CD4-positive, CD25-positive, alpha-beta regulatory T cell (primary cell): ENCODE measurements around the gene BAHCC1. TPM values are rescaled to one million over a fixed set of nuclear protein-coding genes. Genes with fewer than 3 reads are reported as not detected.
A peak's percentile ranks its signal among the peaks of the same experiment; 100 is the strongest.

Source experiments
- ATAC-seq, 2 donors: fragments of 150-1000 bp; cut with Tn5 transposase; one replicate each; pipeline ENCODE4 v1.10.0; 2021; ENCODE audit warnings: low read depth in 2 of 2, moderate number of reproducible peaks in 2 of 2, moderate library complexity in 1 of 2
- DNase-seq, 3 donors: peaks; one replicate each; pipeline versions ENCODE4 v3.0.0 to v3.0.0-alpha.2; 2012 to 2022; ENCODE audit warnings: mixed read lengths in 1 of 3
- H3K27ac ChIP-seq: one replicate; pipeline ENCODE4 v1.7.0; 2013; ENCODE audit warnings: mild to moderate bottlenecking, low read length; ENCODE audit not compliant: insufficient read depth, poor library complexity, severe bottlenecking
- H3K27me3 ChIP-seq: one replicate; pipeline ENCODE4 v1.7.0; 2013; ENCODE audit warnings: low read length; ENCODE audit not compliant: control insufficient read depth, insufficient read depth
- H3K36me3 ChIP-seq: one replicate; pipeline ENCODE4 v1.7.0; 2013; ENCODE audit warnings: mild to moderate bottlenecking, low read length, moderate library complexity; ENCODE audit not compliant: control insufficient read depth, insufficient read depth
- H3K4me1 ChIP-seq: 2 replicates; pipeline ENCODE4 v1.7.0; 2013; ENCODE audit warnings: mild to moderate bottlenecking, low read length; ENCODE audit not compliant: insufficient read depth, control insufficient read depth, poor library complexity, severe bottlenecking
- H3K4me3 ChIP-seq: one replicate; pipeline ENCODE4 v1.7.0; 2013; ENCODE audit warnings: low read depth, mild to moderate bottlenecking, low read length, moderate library complexity
- H3K9me3 ChIP-seq, 2 experiments: 1 replicate in 1 of 2; 2 replicates in 1 of 2; pipeline ENCODE4 v1.7.0; 2013; ENCODE audit warnings: low read length in 2 of 2, mild to moderate bottlenecking in 1 of 2, moderate library complexity in 1 of 2; ENCODE audit not compliant: control insufficient read depth in 2 of 2
- H3K27ac Mint-ChIP-seq, 3 donors: one replicate each; pipeline ENCODE4 v1.8.0; 2020 to 2022; ENCODE audit warnings: mild to moderate bottlenecking in 3 of 3, mixed read lengths in 3 of 3, moderate library complexity in 2 of 3
- H3K27me3 Mint-ChIP-seq: one replicate; pipeline ENCODE4 v1.8.0; 2022; ENCODE audit warnings: mild to moderate bottlenecking, mixed read lengths
- H3K36me3 Mint-ChIP-seq: one replicate; pipeline ENCODE4 v1.8.0; 2020; ENCODE audit warnings: mixed read lengths
- H3K4me1 Mint-ChIP-seq, 4 donors: one replicate each; pipeline ENCODE4 v1.8.0; 2020 to 2022; ENCODE audit warnings: mixed read lengths in 4 of 4, mild to moderate bottlenecking in 1 of 4
- H3K4me3 Mint-ChIP-seq, 4 donors: one replicate each; pipeline ENCODE4 v1.8.0; 2020 to 2022; ENCODE audit warnings: mild to moderate bottlenecking in 4 of 4, mixed read lengths in 4 of 4, moderate library complexity in 3 of 4
- H3K9me3 Mint-ChIP-seq, 7 donors: one replicate each; pipeline ENCODE4 v1.8.0; 2020 to 2022; ENCODE audit warnings: mixed read lengths in 7 of 7, mild to moderate bottlenecking in 3 of 7, moderate library complexity in 2 of 7
- polyA plus RNA-seq, 4 donors: library from polyadenylated mRNA; unstranded; fragments of 300-500 nt; fragmentation: Illumina TruSeq; gene quantifications; one replicate each; pipeline ENCODE4 v1.2.3, GENCODE V29; 2021
- total RNA-seq: library from RNA; stranded (reverse); gene quantifications from one replicate; pipeline ENCODE4 v1.2.3, GENCODE V29; 2022

The BAHCC1 gene
- total and polyA plus RNA-seq, 5 donors from 2014 or later, result 0.54 TPM; not detected in 4

- H3K4me3 ChIP-seq, result no peak overlapping the region
- Mint-ChIP-seq H3K9me3 (peaks cover 0 to 2% (median 0%) of the 10 kb centered on the region in 7 donors), H3K4me3 (no peak overlapping the region), H3K36me3 (no peaks in the 10 kb centered on the region), H3K27me3 (peaks cover 52% of the 10 kb centered on the region), H3K4me1 (peaks cover 4 to 17% (median 9%) of the 10 kb centered on the region in 4 donors), H3K27ac (no peak overlapping the region)
- no peak overlapping the region for H3K27ac ChIP-seq
- ATAC-seq (no peak), DNase-seq (no peak)
- H3K27me3 ChIP-seq, result no peaks in the 10 kb centered on the region
- H3K9me3 ChIP-seq, result no peaks in the 10 kb centered on the region
- H3K4me1 ChIP-seq, result peaks cover 15% of the 10 kb centered on the region
- no peaks in the 10 kb centered on the region for H3K36me3 ChIP-seq
These were observed 30.7 kb upstream of the BAHCC1 start for GRCh38 chr17:81364278-81365147.

DNA sequence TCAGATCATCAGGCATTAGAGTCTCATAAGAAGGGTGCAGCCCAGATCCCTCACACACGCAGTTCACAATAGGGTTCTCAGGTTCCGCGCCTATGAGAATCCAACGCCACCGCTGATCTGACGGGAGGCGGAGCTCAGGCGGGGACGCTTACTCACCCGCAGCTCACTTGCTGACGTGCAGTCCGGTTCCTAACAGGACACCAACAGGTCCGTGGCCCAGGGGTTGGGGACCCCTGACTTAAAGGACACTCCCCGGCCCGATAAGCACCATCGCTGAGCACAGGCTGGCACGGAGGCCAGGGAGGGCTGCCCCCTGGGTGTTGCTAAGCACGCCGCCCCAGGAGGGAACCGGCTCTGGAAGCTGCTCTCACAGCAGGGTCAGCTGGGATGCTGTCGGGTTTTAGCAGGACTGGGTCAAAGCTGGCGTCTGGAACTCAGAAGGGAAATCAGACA, 30.1 kb upstream of the BAHCC1 start:
- Histone ChIP-seq H3K4me3 (no peak overlapping the region), H3K36me3 (no peaks in the 10 kb centered on the region), H3K4me1 (peaks cover 15% of the 10 kb centered on the region), H3K27ac (no peak overlapping the region), H3K9me3 (no peaks in the 10 kb centered on the region), H3K27me3 (no peaks in the 10 kb centered on the region)
- no peak for DNase-seq
- Mint-ChIP-seq H3K27me3 (peaks cover 49% of the 10 kb centered on the region), H3K4me3 (peak overlapping the region in 2 of 4 donors; percentile 67 to 69), H3K9me3 (peaks cover 0 to 2% (median 0%) of the 10 kb centered on the region in 7 donors), H3K27ac (no peak overlapping the region), H3K4me1 (peaks cover 4 to 17% (median 9%) of the 10 kb centered on the region in 4 donors), H3K36me3 (no peaks in the 10 kb centered on the region)
- peak in 1 of 2 donors; percentile 45 for ATAC-seq

GRCh38 chr17:81365601-81366585, 29.4 kb upstream of the BAHCC1 start:
- H3K4me1 Mint-ChIP-seq, result peaks cover 4 to 17% (median 9%) of the 10 kb centered on the region in 4 donors
- H3K27me3 Mint-ChIP-seq, result peaks cover 48% of the 10 kb centered on the region
- peak overlapping the region in 1 of 3 donors; percentile 42 for H3K27ac Mint-ChIP-seq
- peak in 1 of 3 donors; percentile 41 for DNase-seq
- H3K4me1 ChIP-seq, result peaks cover 15% of the 10 kb centered on the region
- H3K9me3 ChIP-seq, result no peaks in the 10 kb centered on the region
- H3K36me3 ChIP-seq, result no peaks in the 10 kb centered on the region
- no peak overlapping the region for H3K27ac ChIP-seq
- no peaks in the 10 kb centered on the region for H3K36me3 Mint-ChIP-seq
- no peak overlapping the region for H3K4me3 ChIP-seq
- ATAC-seq, result peak; percentile 46 to 77
- H3K4me3 Mint-ChIP-seq, result peak overlapping the region in 3 of 4 donors; percentile 3 to 69 (median 67)
- H3K9me3 Mint-ChIP-seq, result peaks cover 0 to 2% (median 0%) of the 10 kb centered on the region in 7 donors
- no peaks in the 10 kb centered on the region for H3K27me3 ChIP-seq

- ATAC-seq (no peak), DNase-seq (no peak)
- Mint-ChIP-seq H3K36me3 (no peaks in the 10 kb centered on the region), H3K27me3 (peaks cover 48% of the 10 kb centered on the region), H3K9me3 (peaks cover 0 to 2% (median 0%) of the 10 kb centered on the region in 7 donors), H3K4me3 (no peak overlapping the region), H3K27ac (no peak overlapping the region), H3K4me1 (peaks cover 4 to 17% (median 9%) of the 10 kb centered on the region in 4 donors)
- H3K9me3 ChIP-seq, result no peaks in the 10 kb centered on the region
- peaks cover 15% of the 10 kb centered on the region for H3K4me1 ChIP-seq
- H3K36me3 ChIP-seq, result no peaks in the 10 kb centered on the region
- no peak overlapping the region for H3K4me3 ChIP-seq
- H3K27ac ChIP-seq, result no peak overlapping the region
- H3K27me3 ChIP-seq, result no peaks in the 10 kb centered on the region
These were observed 28.6 kb upstream of the BAHCC1 start for GRCh38 chr17:81366648-81367047.

DNA sequence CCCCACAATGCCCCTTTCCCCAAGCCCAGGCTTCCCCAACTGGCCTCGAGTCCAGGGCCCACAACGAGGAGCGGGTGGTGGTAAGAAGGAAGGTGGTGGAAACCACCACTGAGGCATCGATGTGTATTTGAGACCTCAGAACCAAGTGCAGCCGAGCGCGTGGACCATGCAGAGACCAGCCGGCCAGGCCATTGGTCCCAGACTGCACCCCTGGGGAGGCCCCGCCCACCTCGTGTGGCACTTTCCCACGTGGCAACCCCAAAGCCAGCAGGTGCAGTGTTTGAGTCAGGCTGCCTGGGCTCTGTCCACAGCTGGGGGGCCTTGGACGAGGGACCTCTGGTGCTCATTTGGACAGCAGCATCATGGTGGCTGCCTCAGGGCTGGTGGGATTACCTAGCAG, 28.1 kb upstream of the BAHCC1 start:
- H3K36me3 Mint-ChIP-seq, result no peaks in the 10 kb centered on the region
- H3K27ac ChIP-seq, result no peak overlapping the region
- peaks cover 4 to 17% (median 9%) of the 10 kb centered on the region in 4 donors for H3K4me1 Mint-ChIP-seq
- H3K4me1 ChIP-seq, result peaks cover 15% of the 10 kb centered on the region
- H3K27me3 ChIP-seq, result no peaks in the 10 kb centered on the region
- H3K36me3 ChIP-seq, result no peaks in the 10 kb centered on the region
- peaks cover 0 to 1% (median 0%) of the 10 kb centered on the region in 7 donors for H3K9me3 Mint-ChIP-seq
- DNase-seq (no peak), ATAC-seq (no peak)
- peaks cover 46% of the 10 kb centered on the region for H3K27me3 Mint-ChIP-seq
- no peaks in the 10 kb centered on the region for H3K9me3 ChIP-seq
- H3K4me3 Mint-ChIP-seq, result no peak overlapping the region
- H3K27ac Mint-ChIP-seq, result no peak overlapping the region
- no peak overlapping the region for H3K4me3 ChIP-seq

DNA sequence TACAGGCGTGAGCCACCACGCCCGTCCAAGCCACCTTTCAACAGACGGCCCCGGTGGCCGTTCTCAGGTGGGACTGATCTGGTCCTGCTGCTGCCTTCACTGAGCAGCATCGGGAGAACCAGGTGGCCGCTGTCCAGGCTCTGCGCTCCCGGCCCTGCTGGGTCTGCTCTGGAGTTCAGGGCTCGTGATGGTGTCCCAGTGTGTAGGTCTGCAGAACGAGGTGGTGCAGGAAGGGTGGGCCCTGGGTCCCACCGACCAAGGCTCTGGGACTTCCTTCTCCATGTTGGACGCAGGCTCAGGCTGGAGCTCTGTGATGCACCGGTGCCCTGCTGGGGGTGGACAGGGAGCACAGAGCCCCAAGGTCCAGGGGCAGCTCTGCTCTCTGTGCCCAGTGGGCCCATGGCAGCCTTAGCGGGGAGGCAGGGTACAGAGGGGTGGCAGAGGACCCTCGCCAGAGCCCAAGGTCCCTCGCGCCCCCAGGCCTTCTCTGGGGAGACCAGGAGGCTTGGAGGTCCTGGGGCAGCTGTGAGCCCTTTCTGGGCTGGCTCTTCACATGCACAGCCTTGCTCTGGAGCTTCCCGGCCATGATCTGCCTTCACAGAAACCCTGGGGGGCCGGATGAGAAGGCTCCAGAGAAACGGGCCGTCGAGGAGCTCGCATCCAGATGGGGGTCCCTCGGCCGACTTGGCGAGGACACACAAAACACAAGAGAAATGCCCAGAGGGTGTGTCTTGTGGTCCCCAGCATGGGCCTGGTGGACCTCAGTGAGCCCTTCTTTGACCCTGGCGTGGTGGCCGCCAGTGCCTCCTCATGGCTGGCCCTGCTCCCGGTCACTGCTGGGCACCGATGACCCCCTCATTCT, 26.9 kb upstream of the BAHCC1 start:
- ATAC-seq (no peak), DNase-seq (no peak)
- no peaks in the 10 kb centered on the region for H3K27me3 ChIP-seq
- H3K9me3 ChIP-seq, result no peaks in the 10 kb centered on the region
- H3K27ac Mint-ChIP-seq, result no peak overlapping the region
- H3K4me3 ChIP-seq, result no peak overlapping the region
- no peaks in the 10 kb centered on the region for H3K36me3 ChIP-seq
- H3K27me3 Mint-ChIP-seq, result peaks cover 34% of the 10 kb centered on the region
- no peak overlapping the region for H3K4me3 Mint-ChIP-seq
- H3K36me3 Mint-ChIP-seq, result no peaks in the 10 kb centered on the region
- H3K9me3 Mint-ChIP-seq, result no peaks in the 10 kb centered on the region
- H3K4me1 ChIP-seq, result peaks cover 15% of the 10 kb centered on the region
- no peak overlapping the region for H3K27ac ChIP-seq
- H3K4me1 Mint-ChIP-seq, result peaks cover 4 to 17% (median 9%) of the 10 kb centered on the region in 4 donors

DNA sequence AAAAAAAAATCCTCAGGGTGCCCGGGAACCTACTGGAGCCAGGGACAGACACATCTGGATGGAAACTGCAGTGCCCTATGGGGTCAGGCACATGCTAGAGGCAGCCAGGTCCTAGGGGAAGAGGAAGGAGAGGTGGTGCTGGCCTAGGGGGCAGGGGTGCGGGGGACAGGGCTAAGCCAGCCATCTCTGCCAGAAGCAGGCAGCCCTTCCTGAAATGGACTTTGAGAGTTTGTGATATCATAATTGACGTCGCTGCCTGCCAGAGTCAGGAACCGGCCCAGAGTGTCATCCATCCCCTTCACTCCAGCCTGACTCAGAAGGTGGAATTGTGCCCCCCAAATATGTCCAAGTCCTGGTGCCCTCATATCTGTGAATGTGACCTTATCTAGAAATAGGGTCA, 25.0 kb upstream of the BAHCC1 start:
- H3K36me3 Mint-ChIP-seq, result no peaks in the 10 kb centered on the region
- H3K27me3 Mint-ChIP-seq, result peaks cover 24% of the 10 kb centered on the region
- DNase-seq, result no peak

More for the DNA sequence above, 25.0 kb upstream of the BAHCC1 start:
- Histone ChIP-seq H3K27me3 (no peaks in the 10 kb centered on the region), H3K36me3 (no peaks in the 10 kb centered on the region), H3K9me3 (no peaks in the 10 kb centered on the region), H3K27ac (no peak overlapping the region), H3K4me3 (no peak overlapping the region), H3K4me1 (peaks cover 11% of the 10 kb centered on the region)
- H3K4me1 Mint-ChIP-seq, result peaks cover 4 to 13% (median 8%) of the 10 kb centered on the region in 4 donors
- H3K27ac Mint-ChIP-seq, result no peak overlapping the region
- no peaks in the 10 kb centered on the region for H3K9me3 Mint-ChIP-seq
- H3K4me3 Mint-ChIP-seq, result no peak overlapping the region
- ATAC-seq, result no peak
